ENCODE results near the gene NELFCD. TPM values are rescaled to one million over a fixed set of nuclear protein-coding genes. Genes with fewer than 3 reads are reported as not detected.

NELFCD gene
- total and polyA plus RNA-seq, 10 of the 15 experiments (the other 5 are each of a cell fraction or from before 2014, with no cell fraction given): 8.9 to 109 (median 82.9) TPM

DNA sequence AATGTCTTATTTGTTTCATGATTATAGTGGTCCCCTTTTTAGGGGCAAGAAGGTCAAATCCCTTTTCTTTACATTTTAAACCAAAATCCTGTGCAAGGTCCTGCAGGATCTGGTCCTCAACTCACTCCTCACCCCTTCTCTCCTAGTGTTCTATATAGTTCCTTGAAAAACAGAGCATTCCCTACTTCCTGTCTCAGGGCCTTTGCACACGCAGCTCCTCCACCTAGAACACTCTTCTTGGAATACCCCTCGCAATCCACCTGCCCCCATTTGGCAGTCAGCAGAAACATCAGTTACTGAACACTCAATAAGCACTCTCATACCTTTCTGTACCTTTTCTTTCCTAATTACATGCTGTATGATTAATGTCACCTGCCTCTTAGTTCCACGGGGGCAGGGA, 54.3 kb downstream of the NELFCD start:
- ChIA-PET CTCF (no interaction called here), SMC1A (ENCODE audit: uncharacterized antibody, unreplicated experiment) (interaction anchor here (0.6 kb wide), 1 partner anchor 115 kb away, joined by 3 read pairs; no protein-coding TSS in a partner anchor), POLR2A (no interaction called here), RAD21 (ENCODE audit: unreplicated experiment) (no interaction called here)
- no peak overlapping the region for H3K4me3 ChIP-seq
- no peaks in the 10 kb centered on the region for H3K27me3 ChIP-seq (replicated peaks in 1 of 2; ENCODE audit: control insufficient read depth in 2 of 2, insufficient read depth in 2 of 2, low read length in 1 of 2)
- DNase-seq (ENCODE audit: low read depth, low spot score): no peak
- H3K27ac ChIP-seq (ENCODE audit: control insufficient read depth, insufficient read depth): no peak overlapping the region
- H3K4me2 ChIP-seq (ENCODE audit: control insufficient read depth, insufficient read depth): no peak overlapping the region
- H3K79me2 ChIP-seq (ENCODE audit: control insufficient read depth, insufficient read depth, low read length): peaks cover 60% of the 10 kb centered on the region
- no peak for FAIRE-seq
- 93% methylated on average over 3 of the region's 3 CpGs for WGBS (ENCODE audit: insufficient coverage, insufficient replicate concordance, low lambda C conversion rate, missing lambda C conversion rate)
- intact Hi-C loops (cut with micrococcal nuclease; ENCODE audit: unreplicated experiment) (loop anchor here (10.0 kb wide), 2 partner anchors 51 to 381 kb away; partner anchors contain the start of genes NELFCD and STX16), in situ Hi-C loops (cut with MboI) (no loop called here)
- no peaks in the 10 kb centered on the region; the same call in 1 of the 2 replicates for H4K20me1 ChIP-seq (ENCODE audit: control insufficient read depth, insufficient read depth)
- no peak overlapping the region for H2AFZ ChIP-seq (ENCODE audit: control insufficient read depth, low read depth, low read length)
- ATAC-seq: no peak
- no peaks in the 10 kb centered on the region for H3K9me3 ChIP-seq (replicated peaks; ENCODE audit: control insufficient read depth, insufficient read depth, low read length)
- peaks cover 9 to 28% of the 10 kb centered on the region in 2 experiments for H3K36me3 ChIP-seq (ENCODE audit: control insufficient read depth in 2 of 2, insufficient read depth in 2 of 2, low read length in 1 of 2)
- BruUV-seq (replicated peaks): no TSS peak
- no peaks in the 10 kb centered on the region for H3K4me1 ChIP-seq (ENCODE audit: control insufficient read depth, insufficient read depth, low read length)
- no peak overlapping the region for H3K9ac ChIP-seq (ENCODE audit: control insufficient read depth, insufficient read depth, low read length)
- TF ChIP-seq BHLHE40 (IDR thresholded peaks at IDR 0.05; ENCODE audit: borderline replicate concordance in 1 of 2, low read depth in 2 of 2, low read length in 1 of 2): no peak
- no peak for TF ChIP-seq CBX5 (IDR thresholded peaks at IDR 0.05; ENCODE audit: low read depth)
- TF ChIP-seq ETV6 (conservative IDR thresholded peaks at IDR 0.05 in 1 of 2, IDR thresholded peaks at IDR 0.05 in 1 of 2; ENCODE audit: borderline replicate concordance in 1 of 2, low read depth in 1 of 2): no peak
- no peak for TF ChIP-seq ZNF217 (IDR thresholded peaks at IDR 0.05)
- TF ChIP-seq MEF2B (IDR thresholded peaks at IDR 0.05; ENCODE audit: partially characterized antibody, poor library complexity, severe bottlenecking): no peak
- TF ChIP-seq, protein P1, sequence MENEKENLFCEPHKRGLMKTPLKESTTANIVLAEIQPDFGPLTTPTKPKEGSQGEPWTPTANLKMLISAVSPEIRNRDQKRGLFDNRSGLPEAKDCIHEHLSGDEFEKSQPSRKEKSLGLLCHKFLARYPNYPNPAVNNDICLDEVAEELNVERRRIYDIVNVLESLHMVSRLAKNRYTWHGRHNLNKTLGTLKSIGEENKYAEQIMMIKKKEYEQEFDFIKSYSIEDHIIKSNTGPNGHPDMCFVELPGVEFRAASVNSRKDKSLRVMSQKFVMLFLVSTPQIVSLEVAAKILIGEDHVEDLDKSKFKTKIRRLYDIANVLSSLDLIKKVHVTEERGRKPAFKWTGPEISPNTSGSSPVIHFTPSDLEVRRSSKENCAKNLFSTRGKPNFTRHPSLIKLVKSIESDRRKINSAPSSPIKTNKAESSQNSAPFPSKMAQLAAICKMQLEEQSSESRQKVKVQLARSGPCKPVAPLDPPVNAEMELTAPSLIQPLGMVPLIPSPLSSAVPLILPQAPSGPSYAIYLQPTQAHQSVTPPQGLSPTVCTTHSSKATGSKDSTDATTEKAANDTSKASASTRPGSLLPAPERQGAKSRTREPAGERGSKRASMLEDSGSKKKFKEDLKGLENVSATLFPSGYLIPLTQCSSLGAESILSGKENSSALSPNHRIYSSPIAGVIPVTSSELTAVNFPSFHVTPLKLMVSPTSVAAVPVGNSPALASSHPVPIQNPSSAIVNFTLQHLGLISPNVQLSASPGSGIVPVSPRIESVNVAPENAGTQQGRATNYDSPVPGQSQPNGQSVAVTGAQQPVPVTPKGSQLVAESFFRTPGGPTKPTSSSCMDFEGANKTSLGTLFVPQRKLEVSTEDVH (IDR thresholded peaks at IDR 0.05; ENCODE audit: low read depth, partially characterized antibody): no peak
- TF ChIP-seq, protein P2, sequence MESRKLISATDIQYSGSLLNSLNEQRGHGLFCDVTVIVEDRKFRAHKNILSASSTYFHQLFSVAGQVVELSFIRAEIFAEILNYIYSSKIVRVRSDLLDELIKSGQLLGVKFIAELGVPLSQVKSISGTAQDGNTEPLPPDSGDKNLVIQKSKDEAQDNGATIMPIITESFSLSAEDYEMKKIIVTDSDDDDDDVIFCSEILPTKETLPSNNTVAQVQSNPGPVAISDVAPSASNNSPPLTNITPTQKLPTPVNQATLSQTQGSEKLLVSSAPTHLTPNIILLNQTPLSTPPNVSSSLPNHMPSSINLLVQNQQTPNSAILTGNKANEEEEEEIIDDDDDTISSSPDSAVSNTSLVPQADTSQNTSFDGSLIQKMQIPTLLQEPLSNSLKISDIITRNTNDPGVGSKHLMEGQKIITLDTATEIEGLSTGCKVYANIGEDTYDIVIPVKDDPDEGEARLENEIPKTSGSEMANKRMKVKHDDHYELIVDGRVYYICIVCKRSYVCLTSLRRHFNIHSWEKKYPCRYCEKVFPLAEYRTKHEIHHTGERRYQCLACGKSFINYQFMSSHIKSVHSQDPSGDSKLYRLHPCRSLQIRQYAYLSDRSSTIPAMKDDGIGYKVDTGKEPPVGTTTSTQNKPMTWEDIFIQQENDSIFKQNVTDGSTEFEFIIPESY (IDR thresholded peaks at IDR 0.05): no peak
- TF ChIP-seq PAX5 (IDR thresholded peaks at IDR 0.05; ENCODE audit: borderline replicate concordance, low read depth, low read length): no peak
- TF ChIP-seq, protein P3, sequence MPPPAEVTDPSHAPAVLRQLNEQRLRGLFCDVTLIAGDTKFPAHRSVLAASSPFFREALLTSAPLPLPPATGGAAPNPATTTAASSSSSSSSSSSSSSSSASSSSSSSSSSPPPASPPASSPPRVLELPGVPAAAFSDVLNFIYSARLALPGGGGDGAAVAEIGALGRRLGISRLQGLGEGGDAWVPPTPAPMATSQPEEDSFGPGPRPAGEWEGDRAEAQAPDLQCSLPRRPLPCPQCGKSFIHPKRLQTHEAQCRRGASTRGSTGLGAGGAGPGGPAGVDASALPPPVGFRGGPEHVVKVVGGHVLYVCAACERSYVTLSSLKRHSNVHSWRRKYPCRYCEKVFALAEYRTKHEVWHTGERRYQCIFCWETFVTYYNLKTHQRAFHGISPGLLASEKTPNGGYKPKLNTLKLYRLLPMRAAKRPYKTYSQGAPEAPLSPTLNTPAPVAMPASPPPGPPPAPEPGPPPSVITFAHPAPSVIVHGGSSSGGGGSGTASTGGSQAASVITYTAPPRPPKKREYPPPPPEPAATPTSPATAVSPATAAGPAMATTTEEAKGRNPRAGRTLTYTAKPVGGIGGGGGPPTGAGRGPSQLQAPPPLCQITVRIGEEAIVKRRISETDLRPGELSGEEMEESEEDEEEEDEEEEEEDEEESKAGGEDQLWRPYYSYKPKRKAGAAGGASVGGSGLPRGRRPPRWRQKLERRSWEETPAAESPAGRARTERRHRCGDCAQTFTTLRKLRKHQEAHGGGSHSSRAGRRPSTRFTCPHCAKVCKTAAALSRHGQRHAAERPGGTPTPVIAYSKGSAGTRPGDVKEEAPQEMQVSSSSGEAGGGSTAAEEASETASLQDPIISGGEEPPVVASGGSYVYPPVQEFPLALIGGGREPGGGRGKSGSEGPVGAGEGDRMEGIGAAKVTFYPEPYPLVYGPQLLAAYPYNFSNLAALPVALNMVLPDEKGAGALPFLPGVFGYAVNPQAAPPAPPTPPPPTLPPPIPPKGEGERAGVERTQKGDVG (CRISPR knock-in tag; IDR thresholded peaks at IDR 0.05): no peak
- no peak for TF ChIP-seq PAX8 (IDR thresholded peaks at IDR 0.05)
- no peak for TF ChIP-seq SIN3A (IDR thresholded peaks at IDR 0.05; ENCODE audit: low read depth, low read length)
- TF ChIP-seq GATAD2B (conservative IDR thresholded peaks at IDR 0.05; ENCODE audit: low read depth): no peak
- no peak for TF ChIP-seq BMI1 (IDR thresholded peaks at IDR 0.05; ENCODE audit: borderline replicate concordance)
- TF ChIP-seq, protein P4, sequence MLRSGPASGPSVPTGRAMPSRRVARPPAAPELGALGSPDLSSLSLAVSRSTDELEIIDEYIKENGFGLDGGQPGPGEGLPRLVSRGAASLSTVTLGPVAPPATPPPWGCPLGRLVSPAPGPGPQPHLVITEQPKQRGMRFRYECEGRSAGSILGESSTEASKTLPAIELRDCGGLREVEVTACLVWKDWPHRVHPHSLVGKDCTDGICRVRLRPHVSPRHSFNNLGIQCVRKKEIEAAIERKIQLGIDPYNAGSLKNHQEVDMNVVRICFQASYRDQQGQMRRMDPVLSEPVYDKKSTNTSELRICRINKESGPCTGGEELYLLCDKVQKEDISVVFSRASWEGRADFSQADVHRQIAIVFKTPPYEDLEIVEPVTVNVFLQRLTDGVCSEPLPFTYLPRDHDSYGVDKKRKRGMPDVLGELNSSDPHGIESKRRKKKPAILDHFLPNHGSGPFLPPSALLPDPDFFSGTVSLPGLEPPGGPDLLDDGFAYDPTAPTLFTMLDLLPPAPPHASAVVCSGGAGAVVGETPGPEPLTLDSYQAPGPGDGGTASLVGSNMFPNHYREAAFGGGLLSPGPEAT (IDR thresholded peaks at IDR 0.05; ENCODE audit: low read depth): no peak
- no peak for TF ChIP-seq ZNF207 (IDR thresholded peaks at IDR 0.05; ENCODE audit: borderline replicate concordance)
